ENCODE measurements around the gene ATP13A1.
A peak's percentile ranks its signal among the peaks of the same experiment; 100 is the strongest.
"Not testable (repeated sequence)": the region's sequence is repeated elsewhere in the genome, so short reads cannot be mapped to it uniquely, and the experiment has no call there.

Gene ATP13A1

GRCh38 chr19:19626516-19627472, 36.7 kb downstream of the ATP13A1 start:
- no peak for DNase-seq (ENCODE audit: extremely low read depth in 1 of 2, low read depth in 1 of 2)

- DNase-seq (ENCODE audit: extremely low read depth in 1 of 2, low read depth in 1 of 2) = no peak
Observed at GRCh38 chr19:19624032-19624570, 39.4 kb downstream of the ATP13A1 start.

GRCh38 chr19:19623383-19623782, 40.1 kb downstream of the ATP13A1 start:
- DNase-seq (ENCODE audit: extremely low read depth in 1 of 2, low read depth in 1 of 2) = no peak

- DNase-seq (ENCODE audit: extremely low read depth in 1 of 2, low read depth in 1 of 2) = no peak
Observed at GRCh38 chr19:19619849-19620210, 43.6 kb downstream of the ATP13A1 start.

- no peak for DNase-seq (ENCODE audit: extremely low read depth in 1 of 2, low read depth in 1 of 2)
Observed at GRCh38 chr19:19619181-19619848, 44.2 kb downstream of the ATP13A1 start.

- peak; percentile 98 for DNase-seq (ENCODE audit: extremely low read depth in 1 of 2, low read depth in 1 of 2)
Observed at GRCh38 chr19:19618219-19619051, 45.0 kb downstream of the ATP13A1 start, which contains the start of gene PBX4. PBX4 (minus strand) TSS chr19:19618687; CDS start chr19:19618629, 58 bp downstream.

- no peak for DNase-seq (ENCODE audit: extremely low read depth in 1 of 2, low read depth in 1 of 2)
Observed at GRCh38 chr19:19615086-19615485, 48.4 kb downstream of the ATP13A1 start.

- no peak for DNase-seq (ENCODE audit: extremely low read depth in 1 of 2, low read depth in 1 of 2)
Observed at GRCh38 chr19:19613506-19613905, 50.0 kb downstream of the ATP13A1 start.

GRCh38 chr19:19610376-19611202, 52.9 kb downstream of the ATP13A1 start:
- no peak for DNase-seq (ENCODE audit: extremely low read depth in 1 of 2, low read depth in 1 of 2)

GRCh38 chr19:19606686-19607085, 56.8 kb downstream of the ATP13A1 start:
- DNase-seq (ENCODE audit: extremely low read depth in 1 of 2, low read depth in 1 of 2) = not testable (repeated sequence)

- no peak for DNase-seq (ENCODE audit: extremely low read depth in 1 of 2, low read depth in 1 of 2)
Observed at GRCh38 chr19:19606021-19606420, 57.5 kb downstream of the ATP13A1 start.

- no peak for DNase-seq (ENCODE audit: extremely low read depth in 1 of 2, low read depth in 1 of 2)
Observed at GRCh38 chr19:19602713-19603324, 60.7 kb downstream of the ATP13A1 start.

GRCh38 chr19:19602136-19602712, 61.3 kb downstream of the ATP13A1 start:
- no peak for DNase-seq (ENCODE audit: extremely low read depth in 1 of 2, low read depth in 1 of 2)

- DNase-seq (ENCODE audit: extremely low read depth in 1 of 2, low read depth in 1 of 2) = no peak
Observed at GRCh38 chr19:19600793-19601330, 62.6 kb downstream of the ATP13A1 start.

- peak in 1 of 2 donors; percentile 45 for DNase-seq (ENCODE audit: extremely low read depth in 1 of 2, low read depth in 1 of 2)
Observed at GRCh38 chr19:19598728-19599451, 64.6 kb downstream of the ATP13A1 start.

- peak in 1 of 2 donors; percentile 34 for DNase-seq (ENCODE audit: extremely low read depth in 1 of 2, low read depth in 1 of 2)
Observed at GRCh38 chr19:19597809-19598306, 65.6 kb downstream of the ATP13A1 start.
